SU-DHL-6 (cell line): ENCODE results near the gene AKR1B1.

Experiments
- CTCF ChIP-seq: fragments of 200-600 bp; sonication (generic); IDR thresholded peaks from one replicate; pipeline ENCODE4 v1.5.1; 2017; ENCODE audit warnings: antibody characterized with exemption, mild to moderate bottlenecking, low read length, moderate library complexity; ENCODE audit not compliant: insufficient read depth, poor library complexity, severe bottlenecking
- EZH2phosphoT487 ChIP-seq: fragments of 200-600 bp; sonication (generic), shearing (Covaris generic); conservative IDR thresholded peaks from 2 replicates; pipeline ENCODE4 v1.6.1; 2018; ENCODE audit warnings: mild to moderate bottlenecking, antibody characterized with exemption, low read length, moderate library complexity, mixed read lengths

GRCh38 chr7:134444961-134445315 lies 14.0 kb downstream of the AKR1B1 start:
- TF ChIP-seq CTCF (no peak), EZH2phosphoT487 (no peak)
